GM19467 (cell line): ENCODE data around the gene PORCN.

Source experiments
- ATAC-seq: cut with Tn5 transposase; IDR thresholded peaks from one replicate; pipeline ENCODE4 v1.9.1; 2021; ENCODE audit warnings: mild to moderate bottlenecking, moderate library complexity; ENCODE audit not compliant: unreplicated experiment

The PORCN gene

GRCh38 chrX:48508400-48509244 is at the start of gene PORCN:
Gene PORCN (plus strand): TSS chrX:48508992. CDS start chrX:48509821, 829 bp downstream.
- peak; percentile 51 for ATAC-seq

- ATAC-seq: no peak
Observed at GRCh38 chrX:48459483-48459882, 49.3 kb upstream of the PORCN start.

GRCh38 chrX:48460031-48460430 is 48.8 kb upstream of the PORCN start:
- ATAC-seq: no peak

GRCh38 chrX:48460606-48461005 is 48.2 kb upstream of the PORCN start:
- ATAC-seq: no peak

- ATAC-seq: no peak
Observed at GRCh38 chrX:48461830-48462229, 47.0 kb upstream of the PORCN start.

- no peak for ATAC-seq
Observed at GRCh38 chrX:48465336-48465933, 43.4 kb upstream of the PORCN start.

- ATAC-seq: no peak
Observed at GRCh38 chrX:48466696-48467095, 42.1 kb upstream of the PORCN start.

- ATAC-seq: no peak
Observed at GRCh38 chrX:48467281-48467761, 41.5 kb upstream of the PORCN start.

GRCh38 chrX:48468247-48468671 is 40.5 kb upstream of the PORCN start:
- no peak for ATAC-seq

- no peak for ATAC-seq
Observed at GRCh38 chrX:48468693-48469691, 39.8 kb upstream of the PORCN start.

- no peak for ATAC-seq
Observed at GRCh38 chrX:48470110-48470832, 38.5 kb upstream of the PORCN start, which contains the start of gene SLC38A5. Gene SLC38A5 (minus strand): TSS chrX:48470260. CDS start chrX:48467924, 2,336 bp downstream.

- no peak for ATAC-seq
Observed at GRCh38 chrX:48470833-48471118, 38.0 kb upstream of the PORCN start.

- ATAC-seq: no peak
Observed at GRCh38 chrX:48471504-48471903, 37.3 kb upstream of the PORCN start.

GRCh38 chrX:48472225-48472624 is 36.6 kb upstream of the PORCN start:
- ATAC-seq: no peak

GRCh38 chrX:48472851-48473703 is 35.7 kb upstream of the PORCN start:
- no peak for ATAC-seq

- ATAC-seq: no peak
Observed at GRCh38 chrX:48473704-48473990, 35.1 kb upstream of the PORCN start.

- no peak for ATAC-seq
Observed at GRCh38 chrX:48474127-48474526, 34.7 kb upstream of the PORCN start.

- ATAC-seq: no peak
Observed at GRCh38 chrX:48474581-48474980, 34.2 kb upstream of the PORCN start.

GRCh38 chrX:48475296-48475695 is 33.5 kb upstream of the PORCN start:
- ATAC-seq: no peak
